RWPE2 (cell line): ENCODE measurements around the gene LRRC45.

Experiments used
- ATAC-seq: fragments of 200-7000 bp; cut with Tn5 transposase; 3 replicates; pipeline ENCODE4 v1.9.1; 2021; ENCODE audit warnings: low read depth
- DNase-seq: peaks from one replicate; pipeline ENCODE4 v3.0.0-alpha.2; 2020; ENCODE audit warnings: low spot score
- H3K27ac ChIP-seq: fragments of 450-650 bp; 2 replicates; pipeline ENCODE4 v1.5.1; 2017; ENCODE audit warnings: mild to moderate bottlenecking; ENCODE audit not compliant: poor library complexity, severe bottlenecking
- H3K27me3 ChIP-seq: fragments of 250-450 bp; sonication (Bioruptor Pico); 2 replicates; pipeline ENCODE4 v1.5.1; 2021; ENCODE audit warnings: mild to moderate bottlenecking, moderate library complexity; ENCODE audit not compliant: insufficient read depth, poor library complexity, severe bottlenecking
- H3K36me3 ChIP-seq: fragments of 250-450 bp; sonication (Bioruptor Pico); 2 replicates; pipeline ENCODE4 v1.5.1; 2020; ENCODE audit warnings: low read depth, mild to moderate bottlenecking, moderate library complexity
- H3K4me1 ChIP-seq: fragments of 250-450 bp; sonication (Bioruptor Pico); 2 replicates; pipeline ENCODE4 v1.5.1; 2021; ENCODE audit warnings: mild to moderate bottlenecking, moderate library complexity; ENCODE audit not compliant: insufficient read depth, poor library complexity, severe bottlenecking
- H3K4me3 ChIP-seq: fragments of 250-450 bp; sonication (Bioruptor Pico); 2 replicates; pipeline ENCODE4 v1.5.1; 2021; ENCODE audit warnings: mild to moderate bottlenecking, moderate library complexity; ENCODE audit not compliant: severe bottlenecking
- H3K9me3 ChIP-seq: fragments of 250-450 bp; sonication (Bioruptor Pico); 2 replicates; pipeline ENCODE4 v1.5.1; 2021; ENCODE audit warnings: mild to moderate bottlenecking, moderate library complexity; ENCODE audit not compliant: severe bottlenecking
- CTCF ChIP-seq: fragments of 450-650 bp; IDR thresholded peaks from one replicate; pipeline ENCODE4 v1.5.1; 2017; ENCODE audit warnings: mild to moderate bottlenecking, moderate library complexity; ENCODE audit not compliant: poor library complexity, severe bottlenecking

Gene LRRC45

GRCh38 chr17:82022981-82023446 is at the start of gene LRRC45:
LRRC45 (plus strand) TSS chr17:82023305; CDS start chr17:82023644, 339 bp downstream.
- ATAC-seq, result peak; percentile 88

GRCh38 chr17:81973432-81973831 is 49.7 kb upstream of the LRRC45 start:
- no peak for DNase-seq
- Histone ChIP-seq H3K4me1 (no peaks in the 10 kb centered on the region), H3K27ac (no peak overlapping the region), H3K9me3 (peaks cover 9% of the 10 kb centered on the region), H3K27me3 (no peaks in the 10 kb centered on the region), H3K36me3 (no peaks in the 10 kb centered on the region), H3K4me3 (no peak overlapping the region)
- ATAC-seq, result no peak
- no peak for TF ChIP-seq CTCF

More at GRCh38 chr17:82022981-82023446, at the start of gene LRRC45:
- Histone ChIP-seq H3K9me3 (no peaks in the 10 kb centered on the region), H3K27me3 (no peaks in the 10 kb centered on the region), H3K4me1 (no peaks in the 10 kb centered on the region), H3K27ac (peak within 1 kb of the TSS; percentile 48), H3K36me3 (0 out of 2 replicates have a peak, but pooled peaks cover 9% of the 10 kb centered on the region), H3K4me3 (peak within 1 kb of the TSS; percentile 81)
- peak; percentile 100 for DNase-seq
- TF ChIP-seq CTCF, result no peak

- DNase-seq, result peak; percentile 76
- peak overlapping the region; percentile 86 for H3K4me3 ChIP-seq
- H3K4me1 ChIP-seq, result no peaks in the 10 kb centered on the region
- H3K27me3 ChIP-seq, result no peaks in the 10 kb centered on the region
- no peak for TF ChIP-seq CTCF
- H3K9me3 ChIP-seq, result peaks cover 9% of the 10 kb centered on the region
- H3K27ac ChIP-seq, result peak overlapping the region; percentile 63
- ATAC-seq, result peak; percentile 35; the same call in 2 of the 3 replicates
- H3K36me3 ChIP-seq, result peaks cover 5% of the 10 kb centered on the region
Measured at GRCh38 chr17:81976332-81977210, 46.5 kb upstream of the LRRC45 start.

GRCh38 chr17:81977211-81977808 is 45.8 kb upstream of the LRRC45 start, which contains the start of gene ASPSCR1:
ASPSCR1 (plus strand) TSS chr17:81977629; CDS start chr17:81977647, 18 bp downstream.
- DNase-seq (peak; percentile 87), ATAC-seq (peak; percentile 82)
- peak within 1 kb of the TSS; percentile 86 for H3K4me3 ChIP-seq
- no peaks in the 10 kb centered on the region for H3K27me3 ChIP-seq
- H3K36me3 ChIP-seq, result peaks cover 5% of the 10 kb centered on the region
- peak within 1 kb of the TSS; percentile 63 for H3K27ac ChIP-seq
- no peaks in the 10 kb centered on the region for H3K4me1 ChIP-seq
- peaks cover 9% of the 10 kb centered on the region for H3K9me3 ChIP-seq
- TF ChIP-seq CTCF, result no peak
